HepG2 (cell line): Measurements from ENCODE around the gene RNASE12. TPM values are rescaled to one million over a fixed set of nuclear protein-coding genes. Genes with fewer than 3 reads are reported as not detected.

ENCODE experiments used
- ARNT ChIP-seq: fragments of 450-650 bp; IDR thresholded peaks from 2 replicates; pipeline ENCODE4 v1.6.1; 2017
- BHLHE40 ChIP-seq: IDR thresholded peaks from 2 replicates; pipeline ENCODE4 v1.6.1; 2011; ENCODE audit warnings: low read length, improper control_type of control experiment
- CEBPG ChIP-seq: IDR thresholded peaks from 2 replicates; pipeline ENCODE4 v1.6.1; 2016
- EED ChIP-seq: sonication (generic); formaldehyde crosslinking; IDR thresholded peaks from 2 replicates; pipeline ENCODE4 v1.5.0; 2020; ENCODE audit warnings: mild to moderate bottlenecking, missing genetic modification reagents
- HES4 ChIP-seq: sonication (generic); formaldehyde crosslinking; IDR thresholded peaks from 2 replicates; pipeline ENCODE4 v1.9.0; 2021; ENCODE audit warnings: mild to moderate bottlenecking, missing genetic modification reagents, borderline replicate concordance
- HMG20A ChIP-seq: IDR thresholded peaks from 2 replicates; pipeline ENCODE4 v1.6.1; 2016; ENCODE audit warnings: borderline replicate concordance
- HOXA7 ChIP-seq: sonication (generic); formaldehyde crosslinking; IDR thresholded peaks from 2 replicates; pipeline ENCODE4 v1.8.1; 2022; ENCODE audit warnings: mild to moderate bottlenecking, missing genetic modification reagents, moderate library complexity
- KDM5A ChIP-seq: fragments of 200-600 bp; sonication (generic); IDR thresholded peaks from 2 replicates; pipeline ENCODE4 v1.7.0; 2018; ENCODE audit warnings: antibody characterized with exemption, mild to moderate bottlenecking, low read length, borderline replicate concordance
- KDM5B ChIP-seq: sonication (generic); formaldehyde crosslinking; IDR thresholded peaks from 2 replicates; pipeline ENCODE4 v1.4.0; 2020; ENCODE audit warnings: missing genetic modification reagents, mild to moderate bottlenecking, borderline replicate concordance
- MBD4 ChIP-seq: IDR thresholded peaks from 2 replicates; pipeline ENCODE4 v1.6.1; 2012; ENCODE audit warnings: low read length, inconsistent platforms, borderline replicate concordance
- RAD21 ChIP-seq: fragments of 450-650 bp; formaldehyde crosslinking; IDR thresholded peaks from 2 replicates; pipeline ENCODE4 v1.5.0; 2020; ENCODE audit warnings: mild to moderate bottlenecking
- SMC3 ChIP-seq: IDR thresholded peaks from 2 replicates; pipeline ENCODE4 v1.6.1; 2011; ENCODE audit warnings: low read length, improper control_type of control experiment
- ZNF121 ChIP-seq: sonication (generic); formaldehyde crosslinking; IDR thresholded peaks from 2 replicates; pipeline ENCODE4 v1.5.0; 2020; ENCODE audit warnings: mild to moderate bottlenecking, missing genetic modification reagents
- ZNF333 ChIP-seq: sonication (generic); formaldehyde crosslinking; IDR thresholded peaks from 2 replicates; pipeline ENCODE4 v1.4.0; 2020; ENCODE audit warnings: mild to moderate bottlenecking, missing genetic modification reagents, borderline replicate concordance
- ZNF350 ChIP-seq: sonication (generic); formaldehyde crosslinking; IDR thresholded peaks from 2 replicates; pipeline ENCODE4 v1.4.0; 2020; ENCODE audit warnings: mild to moderate bottlenecking, low read depth, missing genetic modification reagents, borderline replicate concordance
- ZNF354B ChIP-seq: sonication (generic); formaldehyde crosslinking; IDR thresholded peaks from 2 replicates; pipeline ENCODE4 v1.8.0; 2022; ENCODE audit warnings: mild to moderate bottlenecking, missing genetic modification reagents
- ZNF407 ChIP-seq: sonication (generic); formaldehyde crosslinking; IDR thresholded peaks from one replicate; pipeline ENCODE4 v1.5.1; 2020; ENCODE audit warnings: mild to moderate bottlenecking, missing genetic modification reagents; ENCODE audit errors: not compliant biosample characterization
- ZNF432 ChIP-seq: sonication (generic); formaldehyde crosslinking; IDR thresholded peaks from 2 replicates; pipeline ENCODE4 v1.5.0; 2020; ENCODE audit warnings: missing genetic modification reagents, mild to moderate bottlenecking, borderline replicate concordance
- ZNF678 ChIP-seq: sonication (generic); formaldehyde crosslinking; IDR thresholded peaks from 2 replicates; pipeline ENCODE4 v1.4.0; 2020; ENCODE audit warnings: mild to moderate bottlenecking, missing genetic modification reagents
- ZNF724P ChIP-seq: sonication (generic); formaldehyde crosslinking; IDR thresholded peaks from 2 replicates; pipeline ENCODE4 v1.8.0; 2022; ENCODE audit warnings: missing genetic modification reagents, borderline replicate concordance
- ZNF883 ChIP-seq: sonication (generic); formaldehyde crosslinking; IDR thresholded peaks from 2 replicates; pipeline ENCODE4 v1.5.1; 2020; ENCODE audit warnings: mild to moderate bottlenecking, missing genetic modification reagents; ENCODE audit errors: not compliant biosample characterization
- polyA plus RNA-seq, 8 experiments: library from polyadenylated mRNA; depleted of rRNA in 3 of 8; stranded (reverse) in 7 of 8; unstranded in 1 of 8; fragments of >200 nt; fragmentation: Illumina TruSeq in 4 of 8; extraction: Trizol in 4 of 8; gene quantifications; 2 replicates each; pipeline versions ENCODE4 v1.2.1 to v1.2.3, GENCODE V29; 2011 to 2016; ENCODE audit warnings: low read depth in 4 of 8, missing spikeins in 1 of 8, mixed read lengths in 1 of 8; ENCODE audit not compliant: insufficient read depth in 1 of 8
- total RNA-seq, 5 experiments: library from RNA; depleted of rRNA; stranded (reverse); fragments of >200 nt; fragmentation: Illumina TruSeq; extraction: Trizol; gene quantifications; 2 replicates each; pipeline ENCODE4 v1.2.3, GENCODE V29; 2016; ENCODE audit warnings: low read depth in 1 of 5
- TF ChIP-seq, protein P1 (sequence below): sonication (generic); formaldehyde crosslinking; IDR thresholded peaks from 2 replicates; pipeline ENCODE4 v1.5.0; 2020; ENCODE audit warnings: missing genetic modification reagents

RNASE12 gene
- total and polyA plus RNA-seq, 2 of the 13 experiments (the other 11 are each of a cell fraction or from before 2014, with no cell fraction given): not detected

DNA sequence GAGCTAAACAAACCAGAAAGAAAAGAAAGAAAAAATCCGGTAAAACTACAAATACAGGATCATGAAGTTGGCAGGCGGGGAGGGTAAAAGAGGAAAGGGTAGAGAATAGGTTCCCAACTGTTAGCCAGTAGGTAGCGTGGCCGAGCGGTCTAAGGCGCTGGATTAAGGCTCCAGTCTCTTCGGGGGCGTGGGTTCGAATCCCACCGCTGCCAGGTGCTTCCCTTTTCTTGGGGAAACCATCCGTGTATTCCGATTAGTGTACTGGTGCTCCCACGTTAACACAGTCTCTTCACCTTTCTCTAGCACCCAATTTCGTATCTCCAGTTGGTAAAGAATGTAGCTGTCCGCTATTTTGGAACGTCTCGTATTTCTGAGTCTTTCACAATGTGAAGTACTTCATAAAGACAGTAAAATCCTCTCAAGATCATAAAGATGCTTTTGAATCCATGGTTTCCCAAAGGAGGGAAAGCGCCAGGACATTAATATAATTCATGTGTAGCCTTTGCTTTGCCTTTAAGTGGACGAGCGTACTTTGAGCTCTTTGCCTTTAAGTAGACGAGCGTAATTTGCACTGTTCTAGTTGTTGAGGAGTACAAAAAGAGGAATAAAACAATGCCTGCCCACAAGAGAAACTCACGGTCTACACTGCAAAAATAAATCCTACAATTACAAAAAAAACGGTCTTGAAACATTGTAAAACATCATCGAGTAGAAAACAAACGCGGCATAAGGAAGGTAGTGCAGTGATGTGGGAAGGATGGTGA, 19.0 kb upstream of the RNASE12 start (continued):
- no peak for TF ChIP-seq ZNF407 (CRISPR knock-in tag)
- TF ChIP-seq KDM5A: no peak
- TF ChIP-seq CEBPG: no peak; the same call in none of the 2 replicates
- TF ChIP-seq SMC3: no peak
- no peak for TF ChIP-seq ZNF432 (CRISPR knock-in tag)
- TF ChIP-seq ZNF121 (CRISPR knock-in tag): no peak
- TF ChIP-seq HMG20A (CRISPR knock-in tag): peak; percentile 23; the same call in 1 of the 2 replicates
- 0 out of 2 replicates have a peak, but pooled peaks have one; percentile 12 for TF ChIP-seq KDM5B (CRISPR knock-in tag)
- TF ChIP-seq ARNT: no peak
- no peak; the same call in 1 of the 2 replicates for TF ChIP-seq ZNF350 (CRISPR knock-in tag)
- TF ChIP-seq RAD21 (CRISPR knock-in tag): 0 out of 2 replicates have a peak, but pooled peaks have one; percentile 19
- TF ChIP-seq ZNF354B (CRISPR knock-in tag): no peak
- TF ChIP-seq HES4: no peak
- no peak for TF ChIP-seq ZNF883
- 0 out of 2 replicates have a peak, but pooled peaks have one; percentile 52 for TF ChIP-seq EED
- TF ChIP-seq, protein P1, sequence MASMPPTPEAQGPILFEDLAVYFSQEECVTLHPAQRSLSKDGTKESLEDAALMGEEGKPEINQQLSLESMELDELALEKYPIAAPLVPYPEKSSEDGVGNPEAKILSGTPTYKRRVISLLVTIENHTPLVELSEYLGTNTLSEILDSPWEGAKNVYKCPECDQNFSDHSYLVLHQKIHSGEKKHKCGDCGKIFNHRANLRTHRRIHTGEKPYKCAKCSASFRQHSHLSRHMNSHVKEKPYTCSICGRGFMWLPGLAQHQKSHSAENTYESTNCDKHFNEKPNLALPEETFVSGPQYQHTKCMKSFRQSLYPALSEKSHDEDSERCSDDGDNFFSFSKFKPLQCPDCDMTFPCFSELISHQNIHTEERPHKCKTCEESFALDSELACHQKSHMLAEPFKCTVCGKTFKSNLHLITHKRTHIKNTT (CRISPR knock-in tag): peak; percentile 91; the same call in 1 of the 2 replicates
- 0 out of 2 replicates have a peak, but pooled peaks have one; percentile 28 for TF ChIP-seq BHLHE40
- no peak for TF ChIP-seq HOXA7
- TF ChIP-seq ZNF678 (CRISPR knock-in tag): no peak
- TF ChIP-seq ZNF333 (CRISPR knock-in tag): 0 out of 2 replicates have a peak, but pooled peaks have one; percentile 86
- TF ChIP-seq MBD4: no peak
- no peak for TF ChIP-seq ZNF724P (CRISPR knock-in tag)
